Measurements from ENCODE around the gene PHLDA2.
A peak's percentile ranks its signal among the peaks of the same experiment; 100 is the strongest.
"Not testable (repeated sequence)": the region's sequence is repeated elsewhere in the genome, so short reads cannot be mapped to it uniquely, and the experiment has no call there.

The PHLDA2 gene

DNA sequence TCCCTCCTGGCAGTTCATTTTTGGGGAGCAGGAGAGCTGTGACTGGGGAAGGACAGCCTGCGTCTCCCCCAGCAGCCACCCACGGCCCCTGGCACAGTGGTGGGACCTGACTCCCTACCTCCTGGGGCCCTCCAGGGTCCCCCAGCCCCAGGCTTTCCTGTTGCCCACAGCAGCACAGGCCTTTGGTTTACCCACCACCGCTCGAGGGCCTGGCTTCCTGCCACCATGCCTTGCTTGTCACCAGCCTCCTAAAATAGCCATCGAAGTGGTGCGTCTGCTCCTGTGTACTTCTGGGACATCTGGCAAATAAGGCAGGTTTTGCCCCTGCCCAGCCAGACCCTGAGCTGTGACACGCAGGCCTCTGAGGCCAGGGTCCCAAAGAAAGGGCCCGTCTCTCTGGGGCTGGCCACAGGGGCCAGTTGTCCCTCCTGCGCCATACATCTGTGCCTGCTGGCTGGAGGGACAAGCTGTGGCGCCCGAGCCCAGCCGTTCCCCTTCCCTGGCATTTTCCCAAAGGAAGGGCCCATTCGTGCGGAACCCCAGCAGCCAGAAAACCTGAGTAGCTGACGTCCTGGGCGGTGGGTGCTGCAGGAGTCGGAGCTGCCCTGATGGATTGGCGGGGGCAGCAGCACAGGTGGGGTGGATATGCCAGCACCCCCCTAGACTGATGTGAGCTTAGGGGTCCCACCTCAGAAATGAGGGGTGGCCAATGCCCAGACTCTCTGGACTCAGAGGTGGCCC is 14.6 kb downstream of the PHLDA2 start:
- no peak for DNase-seq (ENCODE audit: low spot score)

DNA sequence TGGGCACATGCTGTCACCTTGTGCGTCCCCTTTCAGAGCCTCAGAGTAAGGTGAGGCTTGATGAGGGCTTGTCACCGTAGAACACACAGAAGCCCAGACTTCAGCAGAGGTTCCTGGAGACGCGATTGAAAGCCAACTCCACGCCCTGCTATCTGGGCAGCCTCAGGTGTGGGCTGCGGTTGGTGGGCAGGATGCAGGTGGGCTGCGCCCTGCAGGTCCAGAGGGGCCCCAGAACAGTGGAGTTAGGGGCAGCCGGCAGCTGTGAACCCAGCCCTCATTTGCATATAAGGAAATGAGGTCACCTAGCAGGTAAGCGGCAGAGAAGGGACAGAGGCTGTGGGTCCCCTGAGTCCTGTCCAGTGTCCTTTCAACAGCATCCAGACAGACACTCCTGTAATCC is 15.4 kb downstream of the PHLDA2 start:
- no peak for DNase-seq (ENCODE audit: low spot score)

DNA sequence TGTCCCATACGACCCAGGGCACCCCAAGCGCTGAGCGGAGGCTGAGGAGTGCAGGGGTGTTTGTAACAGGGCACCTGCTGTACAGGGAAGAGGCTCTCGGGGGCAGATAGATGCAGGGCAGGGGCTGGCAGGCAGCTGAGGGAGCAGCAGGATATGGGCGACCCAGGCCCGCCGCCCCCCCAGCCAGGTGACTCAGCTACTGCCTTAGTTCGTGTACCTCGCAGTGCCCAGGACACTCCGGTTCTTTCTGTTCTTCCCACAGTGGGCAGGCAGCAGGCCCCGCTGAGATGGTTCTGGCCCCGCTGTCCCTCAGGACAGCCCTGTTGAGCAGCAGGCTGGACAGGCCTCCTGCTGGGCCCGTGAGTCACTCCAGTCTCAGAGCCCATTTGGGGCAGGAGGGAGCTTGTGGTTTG is 16.2 kb downstream of the PHLDA2 start:
- no peak for DNase-seq (ENCODE audit: low spot score)

DNA sequence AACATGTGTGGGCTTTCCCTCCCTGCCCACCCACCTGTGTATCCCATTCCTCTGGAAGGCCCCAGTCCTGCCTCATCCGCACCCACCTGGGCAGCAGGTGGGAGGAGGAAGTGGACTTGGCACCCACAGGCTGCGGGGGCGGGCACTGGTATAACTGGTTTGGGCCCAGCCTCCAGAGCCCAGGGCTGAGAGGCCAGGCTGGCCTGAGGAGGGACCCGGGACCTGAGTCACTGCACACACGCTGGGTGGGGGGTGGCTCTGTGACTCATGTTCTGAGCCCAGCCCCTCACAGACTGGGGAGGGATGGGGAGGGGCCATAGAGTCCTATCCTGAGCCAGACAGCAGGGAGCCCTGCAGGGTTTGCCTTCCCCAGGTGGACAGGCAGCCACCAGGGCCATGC is 16.7 kb downstream of the PHLDA2 start:
- peak; percentile 81 for DNase-seq (ENCODE audit: low spot score)

DNA sequence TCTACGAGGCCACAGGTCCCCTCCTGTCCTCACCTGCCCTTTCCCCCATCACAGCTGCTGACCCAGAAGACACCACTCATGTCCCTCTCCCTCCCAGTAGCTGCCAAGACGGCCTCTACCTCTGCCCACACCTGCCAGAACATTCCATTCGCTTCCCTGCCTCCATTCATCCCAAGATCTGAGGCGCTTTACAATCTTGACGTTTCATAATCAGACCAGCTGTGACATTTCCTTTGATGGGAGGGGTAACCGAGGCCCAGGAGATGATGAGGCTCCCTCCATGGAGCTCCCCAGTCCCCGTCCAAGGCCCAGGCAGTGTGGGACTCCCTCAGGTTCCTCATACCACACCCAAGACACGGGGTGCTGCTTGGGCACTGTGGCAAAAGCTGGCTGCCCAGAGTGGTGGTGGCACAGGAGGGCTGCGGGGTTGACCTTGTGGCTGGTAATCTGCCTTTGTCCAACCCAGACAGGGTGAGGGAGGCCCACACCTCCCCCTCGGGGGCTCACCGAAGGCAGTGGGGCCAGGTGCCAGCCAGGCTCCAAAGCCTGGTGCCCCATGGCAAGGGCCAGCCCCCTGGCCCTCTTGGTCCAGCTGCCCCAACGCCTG is 17.3 kb downstream of the PHLDA2 start:
- no peak for DNase-seq (ENCODE audit: low spot score)

DNA sequence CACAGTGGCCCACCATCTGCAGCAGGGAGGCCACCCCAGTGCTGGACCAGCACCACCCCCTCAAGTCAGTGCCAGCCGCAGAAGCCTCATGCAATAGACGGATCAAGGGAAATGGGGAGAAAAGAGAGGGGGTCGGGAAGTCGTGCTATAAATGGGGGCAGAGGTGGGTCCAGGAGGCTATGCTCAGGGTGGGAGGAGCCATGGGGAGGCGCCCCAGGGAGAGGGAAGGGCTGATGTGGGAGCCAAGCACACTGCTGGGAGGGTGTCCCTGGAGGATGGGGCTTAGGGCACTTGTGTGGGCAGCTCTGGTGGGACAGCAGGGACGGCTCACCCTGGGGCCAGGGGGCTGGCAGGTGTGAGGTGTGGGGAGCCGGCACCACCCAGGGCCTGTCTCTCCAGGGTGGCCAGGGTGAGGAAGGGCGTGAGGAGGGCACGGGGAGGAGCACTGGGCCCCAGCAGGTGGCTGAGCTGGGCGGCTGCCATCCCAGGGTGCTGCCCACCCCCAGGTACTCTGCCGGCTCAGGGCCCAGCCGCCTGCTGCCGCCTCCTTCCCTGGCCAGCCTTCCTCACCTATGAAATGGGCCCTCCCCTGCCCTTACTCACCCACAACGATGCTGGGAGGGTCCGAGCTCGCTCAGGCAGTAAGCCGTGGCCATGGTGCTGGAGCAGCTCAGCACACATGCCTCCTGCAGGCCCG is 18.0 kb downstream of the PHLDA2 start:
- DNase-seq (ENCODE audit: low spot score): no peak

DNA sequence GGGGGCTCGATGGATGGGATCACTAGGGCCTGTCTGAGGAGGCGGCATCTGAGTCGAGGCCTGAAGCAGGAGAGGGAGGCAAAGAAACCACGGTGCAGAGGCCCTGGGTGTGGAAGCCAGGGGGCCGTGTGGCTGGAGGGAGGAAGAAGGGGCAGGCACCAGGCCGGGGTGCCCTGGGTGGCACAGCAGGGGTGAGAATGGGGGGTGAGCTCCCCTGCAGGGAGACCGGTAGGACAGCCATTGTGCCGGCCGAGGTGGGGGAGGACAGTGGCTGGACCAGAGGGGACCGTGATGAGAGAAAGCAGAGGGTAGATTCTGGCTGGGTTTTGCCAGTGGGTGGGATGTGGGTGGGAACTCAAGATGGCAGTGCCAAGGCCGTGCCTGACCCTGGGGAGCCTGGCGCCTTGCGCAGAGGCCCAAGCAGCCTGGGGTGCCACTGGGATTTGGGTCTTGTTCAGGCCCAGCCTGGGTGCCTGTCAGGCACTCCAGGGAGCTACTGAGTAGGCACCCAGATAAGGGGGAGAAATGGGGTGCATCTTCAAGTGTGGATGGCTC is 18.7 kb downstream of the PHLDA2 start:
- DNase-seq (ENCODE audit: low spot score): no peak

DNA sequence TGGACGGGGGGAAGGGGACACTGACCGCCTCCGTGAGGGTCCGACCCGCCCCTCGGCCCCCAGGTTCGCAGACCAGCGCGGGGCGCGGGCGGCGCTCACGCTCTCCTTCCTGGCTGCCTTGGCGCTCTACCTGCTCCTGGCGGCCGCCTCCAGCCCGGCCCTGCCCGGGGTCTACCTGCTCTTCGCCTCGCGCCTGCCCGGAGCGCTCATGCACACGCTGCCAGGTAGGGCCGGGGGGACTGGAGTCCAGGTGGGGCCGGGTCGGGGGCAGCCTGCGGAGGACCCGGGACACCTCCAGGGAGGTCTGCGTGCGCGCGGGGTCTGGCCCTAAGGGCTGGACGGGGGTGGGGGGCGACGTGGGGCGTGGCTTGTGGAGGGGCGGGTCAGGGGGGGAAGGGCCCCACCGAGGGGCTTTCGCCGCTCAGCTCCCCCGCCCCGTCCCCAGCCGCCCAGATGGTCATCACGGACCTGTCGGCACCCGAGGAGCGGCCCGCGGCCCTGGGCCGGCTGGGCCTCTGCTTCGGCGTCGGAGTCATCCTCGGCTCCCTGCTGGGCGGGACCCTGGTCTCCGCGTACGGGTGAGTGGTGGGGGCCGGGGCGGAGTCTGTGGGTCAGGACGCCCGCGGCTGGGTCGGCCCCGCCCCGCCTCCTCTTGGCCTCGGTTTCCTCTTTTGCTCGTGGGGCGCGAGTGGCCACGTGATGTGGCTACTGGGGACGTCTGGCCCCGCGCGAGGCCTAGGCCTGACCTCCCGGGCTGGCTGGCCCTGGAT is 19.9 kb downstream of the PHLDA2 start:
- peak; percentile 78 for DNase-seq (ENCODE audit: low spot score)

DNA sequence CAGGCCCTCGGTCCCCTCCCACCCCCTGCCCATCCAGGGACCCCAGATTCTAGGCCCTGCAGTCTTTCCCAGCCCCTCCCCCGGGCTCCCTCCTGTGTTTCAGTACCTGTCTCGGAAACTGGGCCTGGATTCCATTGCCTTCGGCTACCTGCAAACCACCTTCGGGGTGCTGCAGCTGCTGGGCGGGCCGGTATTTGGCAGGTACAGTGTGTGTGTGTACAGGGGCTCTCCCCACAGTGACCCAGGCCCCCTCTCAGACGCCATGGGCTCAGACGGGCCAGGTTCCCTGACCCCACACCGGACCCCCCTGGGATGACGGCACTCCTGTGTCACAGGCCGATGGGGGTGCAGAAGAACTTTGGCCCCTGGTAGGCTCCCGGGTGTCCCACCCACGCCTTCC is 21.1 kb downstream of the PHLDA2 start:
- DNase-seq (ENCODE audit: low spot score): no peak

DNA sequence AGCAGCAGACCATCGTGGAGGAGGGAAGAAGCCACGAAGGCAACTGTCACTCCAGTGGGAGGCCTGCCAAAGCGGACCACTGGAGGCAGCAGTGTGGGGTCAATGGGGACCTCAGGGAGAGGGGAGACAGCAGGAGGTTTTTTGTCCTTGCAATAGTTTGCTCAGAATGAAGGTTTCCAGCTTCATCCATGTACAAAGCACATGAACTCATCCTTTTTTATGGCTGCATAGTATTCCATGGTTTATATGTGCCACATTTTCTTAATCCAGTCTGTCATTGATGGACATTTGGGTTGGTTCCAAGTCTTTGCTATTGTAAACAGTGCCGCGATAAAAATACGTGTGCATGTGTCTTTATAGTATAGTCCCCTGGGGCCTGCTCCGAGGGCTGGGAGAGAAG is 23.9 kb downstream of the PHLDA2 start:
- DNase-seq (ENCODE audit: low spot score): not testable (repeated sequence)

DNA sequence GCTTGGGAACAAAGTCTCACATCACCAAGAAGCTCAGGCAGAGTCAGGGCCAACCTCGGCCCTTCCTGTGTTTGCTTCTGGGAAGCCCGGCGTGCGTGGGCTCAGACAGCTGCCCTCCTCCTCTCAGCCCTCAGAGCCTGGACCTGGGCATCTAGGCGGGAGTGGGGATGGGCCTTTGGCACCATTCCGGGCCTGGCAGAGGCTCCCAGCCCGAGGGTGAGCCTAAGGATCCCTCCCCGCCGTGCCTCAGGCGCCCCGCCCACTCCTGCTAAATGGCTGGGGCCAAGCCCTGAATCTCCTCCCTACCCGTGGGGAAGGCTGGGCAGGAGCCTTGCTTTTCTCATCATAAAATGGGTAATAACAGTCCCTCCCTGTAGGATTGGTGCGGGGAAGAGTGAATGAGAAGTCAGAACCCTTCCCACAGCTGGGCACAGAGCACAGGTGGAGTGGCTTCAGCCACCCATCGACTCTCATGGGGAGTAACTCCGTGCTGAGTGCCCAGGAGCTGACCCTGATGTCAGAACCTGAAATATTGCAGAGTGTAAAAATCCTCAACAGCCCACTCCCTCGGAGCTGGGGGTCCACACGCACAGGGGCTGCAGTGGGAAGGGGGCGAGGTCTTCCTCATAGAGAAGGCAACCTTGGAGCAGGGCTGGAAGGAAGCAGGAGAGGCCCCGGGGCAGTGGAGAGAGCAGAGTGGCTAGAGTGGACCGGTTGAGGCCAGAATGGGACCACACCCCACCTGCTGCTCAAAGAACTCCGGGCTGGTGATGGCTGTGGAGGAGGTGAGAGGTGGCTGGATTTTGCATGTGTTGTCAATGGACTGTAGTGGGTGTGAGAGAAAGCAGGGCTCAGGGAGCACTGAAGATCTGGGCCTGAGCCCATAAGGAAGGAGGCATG is 24.8 kb downstream of the PHLDA2 start:
- DNase-seq (ENCODE audit: low spot score): peak; percentile 16

DNA sequence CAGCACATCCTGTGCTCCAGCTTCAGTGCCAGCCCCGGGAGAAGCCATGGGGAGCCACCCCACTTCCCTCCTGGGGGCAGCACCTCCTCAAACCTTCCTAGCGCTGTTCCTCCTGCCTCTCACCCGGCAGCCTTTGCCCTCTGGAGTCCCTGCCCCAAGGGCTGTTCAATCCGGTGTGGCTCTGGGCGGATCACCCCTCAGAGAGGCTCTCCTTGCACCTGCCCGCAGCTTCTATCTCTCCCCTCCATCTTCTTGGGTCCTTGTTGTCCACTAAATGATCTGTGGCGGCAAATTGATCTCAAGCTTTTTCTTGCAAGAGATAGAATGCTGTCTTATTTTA is 25.6 kb downstream of the PHLDA2 start:
- no peak for DNase-seq (ENCODE audit: low spot score)

DNA sequence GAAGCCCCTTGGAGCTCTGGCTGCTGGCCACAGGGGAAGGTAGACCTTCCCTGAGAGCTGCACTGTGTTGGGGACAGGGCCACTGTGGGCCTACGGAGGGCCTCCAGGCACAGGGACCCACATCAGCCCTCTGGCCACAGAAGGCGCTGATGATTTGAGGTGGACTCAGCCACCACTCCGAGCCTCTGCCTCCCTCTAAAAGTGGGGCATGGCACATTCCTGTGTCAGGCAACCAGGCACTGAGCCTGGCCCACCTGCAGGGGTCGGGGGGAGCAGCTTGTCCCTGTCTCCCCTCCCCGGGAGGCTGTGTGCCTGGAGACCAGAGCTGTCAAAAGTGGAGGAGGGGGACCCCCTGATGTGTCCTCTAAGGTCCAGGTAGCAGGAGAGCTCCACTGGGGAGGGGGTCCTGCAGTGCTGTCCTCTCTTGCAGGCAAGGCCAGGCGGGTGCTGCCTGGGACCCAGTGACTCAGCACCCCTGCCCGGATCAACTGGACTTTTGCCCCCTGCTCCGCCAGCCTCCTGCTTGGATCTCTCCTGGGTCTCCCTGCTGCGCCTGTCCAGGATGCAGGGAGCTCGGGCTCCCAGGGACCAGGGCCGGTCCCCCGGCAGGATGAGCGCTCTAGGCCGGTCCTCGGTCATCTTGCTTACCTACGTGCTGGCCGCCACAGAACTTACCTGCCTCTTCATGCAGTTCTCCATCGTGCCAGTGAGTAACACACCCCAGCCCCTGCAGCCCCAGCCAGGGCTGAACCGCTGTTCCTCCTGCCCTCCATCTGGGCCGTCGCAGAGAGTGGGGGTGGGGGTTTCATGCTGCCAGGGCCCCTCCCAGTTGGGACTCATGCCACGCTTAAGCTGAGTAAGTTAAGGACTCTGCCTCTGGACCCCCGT is 26.2 kb downstream of the PHLDA2 start:
- peak; percentile 14 for DNase-seq (ENCODE audit: low spot score)

DNA sequence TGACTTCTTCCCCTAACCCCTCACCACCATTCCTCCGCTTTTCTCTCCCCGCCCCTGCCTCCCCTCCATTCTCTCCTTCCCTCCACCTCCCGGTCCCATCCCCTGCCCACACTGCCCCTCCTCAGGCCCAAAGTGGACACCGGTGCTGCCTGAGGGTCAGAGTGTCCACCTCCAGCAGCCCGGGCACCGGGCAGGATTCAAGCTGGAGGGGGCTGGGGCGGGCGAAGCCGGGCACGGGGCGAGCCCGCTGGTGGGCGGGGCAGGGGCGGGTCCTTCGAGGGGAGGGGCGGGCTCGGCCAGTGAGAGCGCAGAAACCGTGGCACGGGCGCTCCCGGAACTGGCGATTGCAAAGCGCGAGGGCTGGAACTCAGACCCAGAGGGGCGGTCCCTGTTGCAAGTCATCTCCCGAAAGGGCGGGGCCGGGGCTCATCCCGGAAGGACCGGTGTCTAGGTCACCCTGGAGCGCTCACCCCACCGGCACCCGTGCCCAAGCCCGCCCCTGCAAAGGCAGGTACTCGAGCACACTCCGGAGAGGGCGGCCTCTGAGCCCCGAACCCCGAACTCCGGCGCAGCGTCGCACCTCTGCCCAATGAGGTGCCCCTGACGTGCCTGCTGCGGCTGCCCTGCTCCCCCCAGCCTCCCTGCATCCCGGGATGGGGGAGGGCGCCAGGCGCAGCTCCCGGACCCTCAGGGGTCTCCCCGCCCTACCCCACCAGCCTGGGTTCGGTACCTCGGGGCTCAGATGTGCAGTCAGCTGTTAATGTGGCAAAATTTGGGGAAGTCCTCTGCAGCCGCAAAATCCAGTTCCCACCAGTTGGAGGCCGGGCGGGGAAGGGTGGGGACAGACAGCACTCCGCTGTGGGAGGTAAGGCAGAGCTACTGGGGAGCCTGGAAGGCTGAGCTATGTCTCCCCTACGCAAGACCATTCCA is 27.1 kb downstream of the PHLDA2 start:
- DNase-seq (ENCODE audit: low spot score): peak; percentile 96

DNA sequence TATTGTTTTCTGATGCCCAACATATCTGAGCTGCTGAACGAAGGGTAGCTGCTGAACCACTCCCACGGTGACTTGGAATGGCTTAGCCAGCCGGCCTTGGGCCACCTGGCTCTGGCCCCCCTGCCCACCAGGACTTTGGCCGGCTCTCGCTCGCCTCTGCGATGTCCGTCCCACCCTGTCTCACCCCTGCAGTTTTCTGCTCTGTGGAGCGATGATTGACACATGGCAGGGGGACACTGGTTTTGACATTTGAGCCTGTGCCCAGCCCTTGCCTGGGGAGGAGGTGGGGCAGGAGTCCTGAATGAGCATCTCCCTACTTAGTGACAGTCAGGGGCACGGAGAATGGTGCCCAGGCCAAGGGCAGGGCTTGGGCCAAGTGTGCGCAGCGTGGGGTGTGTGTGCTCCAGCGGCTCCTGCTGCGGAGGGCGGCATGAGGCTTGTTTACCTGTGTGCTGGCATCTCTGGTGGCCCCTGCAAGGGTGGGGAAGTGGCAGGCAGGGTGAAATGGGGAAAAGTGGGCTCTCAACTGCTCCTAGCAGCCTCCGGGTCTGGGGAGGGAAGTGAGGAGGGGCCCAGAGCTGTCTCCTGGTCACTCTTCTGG is 27.9 kb downstream of the PHLDA2 start:
- DNase-seq (ENCODE audit: low spot score): no peak

DNA sequence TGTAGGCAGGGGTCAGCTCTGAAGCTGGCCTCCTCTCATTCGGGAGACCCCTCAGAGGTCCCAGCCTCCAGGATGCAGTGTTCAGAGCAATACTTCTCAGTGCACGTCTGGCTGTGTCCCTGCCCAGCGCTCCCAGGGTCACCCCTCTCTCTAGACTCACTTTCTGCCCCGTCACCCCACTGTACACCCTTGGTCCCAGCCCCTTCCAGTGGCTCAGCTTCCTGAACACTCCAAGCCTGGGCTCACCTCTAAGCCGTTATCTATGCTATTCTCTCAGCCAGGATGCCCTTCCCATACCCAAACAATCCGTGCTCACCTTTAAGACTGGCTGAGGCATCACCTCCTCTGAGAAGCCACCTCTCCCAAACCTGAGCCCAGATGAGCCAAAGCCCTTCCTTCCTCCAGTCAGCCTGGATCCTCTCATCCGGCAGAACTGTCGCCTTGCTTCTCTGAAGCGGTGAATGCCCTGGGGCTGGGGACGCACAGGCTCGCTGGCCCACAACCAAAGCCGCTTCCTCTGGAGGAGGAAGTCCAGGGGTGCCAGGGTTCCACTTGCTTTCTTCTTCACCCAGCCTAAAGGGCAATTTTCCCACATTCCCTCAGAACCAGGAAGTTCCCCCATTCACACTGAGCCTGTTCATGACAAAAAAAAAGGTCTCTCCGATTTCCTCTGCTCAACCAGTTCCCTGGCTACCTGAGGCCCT is 30.0 kb downstream of the PHLDA2 start:
- no peak for DNase-seq (ENCODE audit: low spot score)

DNA sequence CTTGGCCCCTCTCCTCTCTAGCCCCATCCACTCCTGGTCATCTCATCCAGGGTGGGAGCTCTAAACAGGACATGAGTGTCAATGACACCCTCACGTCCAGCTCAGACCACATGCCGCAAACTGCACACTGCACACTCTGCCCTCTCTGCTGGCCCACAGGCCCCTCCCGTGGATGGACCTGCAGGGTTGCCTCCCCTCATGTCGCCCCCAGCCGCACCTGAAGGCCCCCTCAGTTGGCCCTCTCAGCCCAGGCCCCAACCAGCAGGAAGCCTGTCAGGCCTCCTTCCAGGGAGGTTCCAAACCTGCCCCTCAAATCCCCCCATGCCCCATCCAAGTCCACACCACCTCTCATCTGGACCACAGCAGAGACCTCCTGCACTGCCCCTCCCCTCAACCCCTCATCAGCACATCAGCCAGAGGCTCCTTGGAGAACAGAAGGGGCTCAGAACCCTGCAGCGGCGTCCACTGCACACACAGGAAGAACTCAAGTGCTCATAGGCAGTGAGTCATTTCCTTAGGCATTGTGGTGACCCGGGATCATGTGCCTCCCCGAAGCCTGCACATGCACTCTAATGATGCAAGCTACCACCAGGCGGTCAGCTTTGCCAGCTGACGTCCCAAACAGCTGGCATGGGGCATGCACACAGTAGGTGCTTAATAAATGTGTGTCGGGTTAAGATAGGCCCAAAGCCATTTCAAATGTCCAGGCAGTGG is 30.7 kb downstream of the PHLDA2 start:
- DNase-seq (ENCODE audit: low spot score): no peak

Data from iPS-NIHi11 (cell line).